ENCODE data around the gene BCOR. TPM values are rescaled to one million over a fixed set of nuclear protein-coding genes. Genes with fewer than 3 reads are reported as not detected.

The BCOR gene
- total RNA-seq, 2 experiments from 2014 or later, result 48.0 to 64.3 TPM

DNA sequence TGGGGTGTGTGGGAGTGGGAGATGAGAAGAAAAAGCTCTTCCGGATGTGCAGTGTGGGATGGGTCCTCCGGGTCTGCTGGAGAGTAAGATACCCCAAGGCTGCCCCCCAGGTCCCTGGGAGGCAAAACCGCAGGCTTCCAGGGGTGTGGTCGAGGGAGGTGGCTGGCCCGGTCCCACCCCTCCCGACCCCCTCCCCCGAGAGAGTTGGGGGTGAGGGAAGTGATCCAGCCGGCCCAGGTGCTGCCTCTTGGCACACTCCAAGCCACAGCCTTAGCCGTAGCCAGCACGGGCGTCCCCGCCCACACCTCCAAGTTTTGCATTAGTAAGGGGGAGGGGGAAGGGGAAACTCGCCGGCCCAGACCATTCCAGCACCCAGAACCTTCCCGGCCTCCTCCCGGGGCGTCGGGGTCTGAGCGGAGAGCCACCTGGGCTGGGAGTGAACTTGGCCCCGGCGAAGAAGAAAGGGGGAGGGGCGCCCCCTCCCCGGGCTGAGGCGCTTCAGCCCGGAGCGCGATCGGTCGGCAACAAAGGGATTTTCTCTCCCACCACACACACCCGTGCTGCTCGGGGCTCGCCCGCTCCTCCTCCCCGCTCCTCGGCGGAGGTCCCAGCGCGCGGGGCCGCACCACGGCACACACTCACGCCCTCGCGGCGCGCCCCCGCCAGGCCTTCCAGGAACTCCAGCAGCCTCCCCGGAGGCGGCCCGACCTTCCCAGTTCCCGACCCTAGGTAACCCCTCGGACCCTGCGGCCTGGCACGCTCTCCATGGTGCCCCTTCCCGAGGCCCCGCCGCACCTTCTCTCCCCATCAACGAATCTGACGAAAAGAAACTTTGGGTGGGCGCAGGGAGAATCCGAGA is 14.4 kb downstream of the BCOR start:
- H3K9me2 ChIP-seq (ENCODE audit: insufficient read depth, low read length), result no peaks in the 10 kb centered on the region
- H3K4me3 ChIP-seq (ENCODE audit: low read depth, low read length, poor library complexity, severe bottlenecking), result no peak overlapping the region
- peaks cover 77% of the 10 kb centered on the region for H3K79me2 ChIP-seq (ENCODE audit: insufficient read depth, low read depth, low read length)
- peaks cover 12% of the 10 kb centered on the region for H4K20me1 ChIP-seq (ENCODE audit: insufficient read depth, low read length)
- intact Hi-C loops (cut with micrococcal nuclease; ENCODE audit: unreplicated experiment), result no loop called here
- ChIA-PET POLR2A (no interaction called here), CTCF (ENCODE audit: unreplicated experiment) (interaction anchor here (0.7 kb wide), 1 partner anchor 63 kb away, joined by 5 read pairs; no protein-coding TSS in a partner anchor)
- no TSS peak for BruUV-seq (replicated peaks)
- H3K9me3 ChIP-seq (ENCODE audit: low read length), result no peaks in the 10 kb centered on the region
- DNase-seq (ENCODE audit: low spot score), result no peak
- H3K36me3 ChIP-seq (ENCODE audit: insufficient read depth, low read length), result peaks cover 28% of the 10 kb centered on the region
- peak overlapping the region; percentile 41; the same call in 1 of the 2 replicates for H3K4me2 ChIP-seq (ENCODE audit: low read length)
- no peak for TF ChIP-seq EZH2phosphoT487 (IDR thresholded peaks at IDR 0.05; ENCODE audit: borderline replicate concordance, low read depth, low read length)
- TF ChIP-seq, protein P1, sequence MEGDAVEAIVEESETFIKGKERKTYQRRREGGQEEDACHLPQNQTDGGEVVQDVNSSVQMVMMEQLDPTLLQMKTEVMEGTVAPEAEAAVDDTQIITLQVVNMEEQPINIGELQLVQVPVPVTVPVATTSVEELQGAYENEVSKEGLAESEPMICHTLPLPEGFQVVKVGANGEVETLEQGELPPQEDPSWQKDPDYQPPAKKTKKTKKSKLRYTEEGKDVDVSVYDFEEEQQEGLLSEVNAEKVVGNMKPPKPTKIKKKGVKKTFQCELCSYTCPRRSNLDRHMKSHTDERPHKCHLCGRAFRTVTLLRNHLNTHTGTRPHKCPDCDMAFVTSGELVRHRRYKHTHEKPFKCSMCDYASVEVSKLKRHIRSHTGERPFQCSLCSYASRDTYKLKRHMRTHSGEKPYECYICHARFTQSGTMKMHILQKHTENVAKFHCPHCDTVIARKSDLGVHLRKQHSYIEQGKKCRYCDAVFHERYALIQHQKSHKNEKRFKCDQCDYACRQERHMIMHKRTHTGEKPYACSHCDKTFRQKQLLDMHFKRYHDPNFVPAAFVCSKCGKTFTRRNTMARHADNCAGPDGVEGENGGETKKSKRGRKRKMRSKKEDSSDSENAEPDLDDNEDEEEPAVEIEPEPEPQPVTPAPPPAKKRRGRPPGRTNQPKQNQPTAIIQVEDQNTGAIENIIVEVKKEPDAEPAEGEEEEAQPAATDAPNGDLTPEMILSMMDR (conservative IDR thresholded peaks at IDR 0.05; ENCODE audit: low read length), result no peak
- no peak overlapping the region for H2AFZ ChIP-seq (ENCODE audit: low read length)
- no peak overlapping the region for H3K27ac ChIP-seq (ENCODE audit: low read depth, low read length, poor library complexity, severe bottlenecking)
- peaks cover 43% of the 10 kb centered on the region for H3K4me1 ChIP-seq (ENCODE audit: insufficient read depth, low read length, poor library complexity, severe bottlenecking)

GRCh38 chrX:40082447-40083119 is 15.2 kb downstream of the BCOR start:
- H3K9me2 ChIP-seq (ENCODE audit: insufficient read depth, low read length), result no peaks in the 10 kb centered on the region
- peaks cover 5% of the 10 kb centered on the region; the same call in 1 of the 2 replicates for H4K20me1 ChIP-seq (ENCODE audit: insufficient read depth, low read length)
- H3K9me3 ChIP-seq (ENCODE audit: low read length), result no peaks in the 10 kb centered on the region
- ChIA-PET CTCF (ENCODE audit: unreplicated experiment) (interaction anchor here (0.7 kb wide), 1 partner anchor 62 kb away, joined by 5 read pairs; no protein-coding TSS in a partner anchor), POLR2A (interaction anchor here (1.1 kb wide), 1 partner anchor 16 kb away, joined by 4 read pairs; the partner anchor contains the start of gene BCOR)
- peaks cover 70% of the 10 kb centered on the region for H3K79me2 ChIP-seq (ENCODE audit: insufficient read depth, low read depth, low read length)
- H3K4me1 ChIP-seq (ENCODE audit: insufficient read depth, low read length, poor library complexity, severe bottlenecking), result peaks cover 36% of the 10 kb centered on the region
- intact Hi-C loops (cut with micrococcal nuclease; ENCODE audit: unreplicated experiment), result no loop called here
- BruUV-seq (replicated peaks), result no TSS peak
- peaks cover 31% of the 10 kb centered on the region for H3K36me3 ChIP-seq (ENCODE audit: insufficient read depth, low read length)
- no peak overlapping the region for H2AFZ ChIP-seq (ENCODE audit: low read length)
- no peak overlapping the region for H3K4me3 ChIP-seq (ENCODE audit: low read depth, low read length, poor library complexity, severe bottlenecking)
- TF ChIP-seq EZH2phosphoT487 (IDR thresholded peaks at IDR 0.05; ENCODE audit: borderline replicate concordance, low read depth, low read length), result no peak
- TF ChIP-seq, protein P1 (conservative IDR thresholded peaks at IDR 0.05; ENCODE audit: low read length), result no peak
- no peak overlapping the region for H3K4me2 ChIP-seq (ENCODE audit: low read length)
- H3K27ac ChIP-seq (ENCODE audit: low read depth, low read length, poor library complexity, severe bottlenecking), result no peak overlapping the region
- DNase-seq (ENCODE audit: low spot score), result no peak
